PC-3 (cell line): Measurements from ENCODE around the gene SCD5.

ENCODE experiments used
- CTCF ChIP-seq: fragments of 300-600 bp; sonication (generic); conservative IDR thresholded peaks from 2 replicates; pipeline ENCODE4 v1.5.1; 2017; ENCODE audit warnings: antibody characterized with exemption, low read depth, mild to moderate bottlenecking, low read length
- EZH2 ChIP-seq: fragments of 300-600 bp; sonication (generic); IDR thresholded peaks from one replicate; pipeline ENCODE4 v1.6.1; 2017; ENCODE audit warnings: antibody characterized with exemption, mild to moderate bottlenecking, low read length; ENCODE audit not compliant: unreplicated experiment
- EZH2phosphoT487 ChIP-seq: fragments of 300-600 bp; sonication (generic); IDR thresholded peaks from 2 replicates; pipeline ENCODE4 v1.6.1; 2018; ENCODE audit warnings: mild to moderate bottlenecking, antibody characterized with exemption, low read length, borderline replicate concordance

GRCh38 chr4:82630079-82630478, 168.5 kb downstream of the SCD5 start:
- no peak for TF ChIP-seq EZH2
- no peak for TF ChIP-seq EZH2phosphoT487
- TF ChIP-seq CTCF, result no peak
